IMR-90 (cell line): ENCODE measurements around the gene MTAP. TPM values are rescaled to one million over a fixed set of nuclear protein-coding genes. Genes with fewer than 3 reads are reported as not detected.
A peak's percentile ranks its signal among the peaks of the same experiment; 100 is the strongest.

Experiments
- ATAC-seq: fragments of 200-7000 bp; cut with Tn5 transposase; 2 replicates; pipeline ENCODE4 v1.9.1; 2020; ENCODE audit warnings: low read depth, mild to moderate bottlenecking, moderate library complexity
- BruUV-seq: library from RNA; stranded (reverse); fragments of 400-500 nt; replicated peaks from 2 replicates; lab custom pipeline; 2021; lab: Mats Ljungman, UMichigan
- CTCF ChIA-PET: fragments of 300-600 bp; formaldehyde crosslinking; extraction: SDS; loops from one replicate; lab custom pipeline; 2021; ENCODE audit warnings: antibody characterized with exemption; lab: Yijun Ruan, JAX
- POLR2A ChIA-PET: fragments of 300-600 bp; sonication (Branson Sonifier 250); formaldehyde crosslinking; loops from one replicate; lab custom pipeline; 2022; ENCODE audit warnings: antibody characterized with exemption; ENCODE audit not compliant: unreplicated experiment; lab: Charles Lee
- DNase-seq: peaks from one replicate; pipeline ENCODE4 v3.0.0; 2013
- H2AFZ ChIP-seq: replicated peaks from 2 replicates; pipeline ENCODE3; 2013; ENCODE audit warnings: low read length, mild to moderate bottlenecking; ENCODE audit not compliant: poor library complexity
- H2AK5ac ChIP-seq: 2 replicates; pipeline ENCODE4 v1.6.1; 2013; ENCODE audit warnings: low read depth, low read length, inconsistent platforms
- H2AK9ac ChIP-seq: replicated peaks from 2 replicates; pipeline ENCODE3; 2013; ENCODE audit warnings: mild to moderate bottlenecking, low read depth, low read length, moderate library complexity; ENCODE audit not compliant: poor library complexity
- H2BK120ac ChIP-seq: 2 replicates; pipeline ENCODE4 v1.6.1; 2013; ENCODE audit warnings: low read depth, low read length, inconsistent platforms
- H2BK15ac ChIP-seq: 3 replicates; pipeline ENCODE4 v1.6.1; 2013; ENCODE audit warnings: low read depth, low read length, inconsistent platforms
- H2BK20ac ChIP-seq: 2 replicates; pipeline ENCODE4 v1.6.1; 2013; ENCODE audit warnings: low read depth, mild to moderate bottlenecking, inconsistent platforms, low read length, moderate library complexity
- H2BK5ac ChIP-seq: 2 replicates; pipeline ENCODE4 v1.6.1; 2013; ENCODE audit warnings: mild to moderate bottlenecking, low read depth, low read length, inconsistent platforms; ENCODE audit not compliant: poor library complexity, severe bottlenecking
- H3K14ac ChIP-seq: replicated peaks from 2 replicates; pipeline ENCODE4 v1.6.1; 2013; ENCODE audit warnings: low read depth, low read length, inconsistent platforms
- H3K18ac ChIP-seq: 2 replicates; pipeline ENCODE4 v1.6.1; 2013; ENCODE audit warnings: low read depth, low read length, control low read depth
- H3K23ac ChIP-seq: 2 replicates; pipeline ENCODE4 v1.6.1; 2013; ENCODE audit warnings: low read depth, low read length, inconsistent platforms
- H3K27ac ChIP-seq: 2 replicates; pipeline ENCODE4 v1.5.1; 2013; ENCODE audit warnings: mild to moderate bottlenecking, control low read depth, low read length; ENCODE audit not compliant: insufficient read depth
- H3K27me3 ChIP-seq: 2 replicates; pipeline ENCODE4 v1.6.1; 2013; ENCODE audit warnings: low read length; ENCODE audit not compliant: control insufficient read depth, insufficient read depth
- H3K36me3 ChIP-seq: 2 replicates; pipeline ENCODE4 v1.6.1; 2013; ENCODE audit warnings: low read length, mixed read lengths; ENCODE audit not compliant: control insufficient read depth, insufficient read depth
- H3K4ac ChIP-seq: 2 replicates; pipeline ENCODE4 v1.6.1; 2013; ENCODE audit warnings: low read depth, low read length, inconsistent platforms
- H3K4me1 ChIP-seq: 2 replicates; pipeline ENCODE4 v1.6.1; 2013; ENCODE audit warnings: low read length, mixed read lengths; ENCODE audit not compliant: control insufficient read depth, insufficient read depth
- H3K4me2 ChIP-seq: 2 replicates; pipeline ENCODE4 v1.6.1; 2013; ENCODE audit warnings: low read depth, mild to moderate bottlenecking, control low read depth, low read length, moderate library complexity
- H3K4me3 ChIP-seq: 2 replicates; pipeline ENCODE4 v1.5.1; 2013; ENCODE audit warnings: low read depth, mild to moderate bottlenecking, control low read depth, low read length, moderate library complexity; ENCODE audit not compliant: insufficient read depth
- H3K56ac ChIP-seq: 2 replicates; pipeline ENCODE4 v1.6.1; 2013; ENCODE audit warnings: low read length, inconsistent platforms; ENCODE audit not compliant: insufficient read depth; ENCODE audit errors: extremely low read depth
- H3K79me1 ChIP-seq, 2 experiments: 2 replicates each; pipeline ENCODE4 v1.6.1; 2013; ENCODE audit warnings: low read length in 2 of 2, inconsistent platforms in 1 of 2, low read depth in 1 of 2
- H3K9ac ChIP-seq: 2 replicates; pipeline ENCODE4 v1.6.1; 2013; ENCODE audit warnings: low read depth, low read length, control low read depth
- H3K9me1 ChIP-seq: 2 replicates; pipeline ENCODE4 v1.6.1; 2013; ENCODE audit warnings: low read length, inconsistent platforms; ENCODE audit not compliant: insufficient read depth
- H3K9me3 ChIP-seq: 2 replicates; pipeline ENCODE4 v1.6.1; 2013; ENCODE audit warnings: low read length; ENCODE audit not compliant: control insufficient read depth, insufficient read depth
- H4K20me1 ChIP-seq: 2 replicates; pipeline ENCODE4 v1.6.1; 2013; ENCODE audit warnings: low read length, inconsistent platforms; ENCODE audit not compliant: insufficient read depth
- H4K5ac ChIP-seq: 2 replicates; pipeline ENCODE4 v1.6.1; 2013; ENCODE audit warnings: mild to moderate bottlenecking, low read depth, low read length, control low read depth
- H4K8ac ChIP-seq, 2 experiments: 2 replicates each; pipeline ENCODE4 v1.6.1; 2013; ENCODE audit warnings: low read depth in 2 of 2, low read length in 2 of 2, control low read depth in 1 of 2, inconsistent platforms in 1 of 2
- H4K91ac ChIP-seq: 2 replicates; pipeline ENCODE4 v1.6.1; 2013; ENCODE audit warnings: low read depth, low read length, inconsistent platforms; ENCODE audit not compliant: insufficient read depth
- CEBPB ChIP-seq: IDR thresholded peaks from 2 replicates; pipeline ENCODE4 v1.6.1; 2012; ENCODE audit warnings: low read depth, low read length, improper control_type of control experiment
- CHD1 ChIP-seq: IDR thresholded peaks from 2 replicates; pipeline ENCODE4 v1.6.1; 2012; ENCODE audit warnings: low read depth, low read length, improper control_type of control experiment
- MAFK ChIP-seq: IDR thresholded peaks from 2 replicates; pipeline ENCODE4 v1.6.1; 2012; ENCODE audit warnings: low read depth, low read length, improper control_type of control experiment
- MAZ ChIP-seq: IDR thresholded peaks from 2 replicates; pipeline ENCODE4 v1.6.1; 2012; ENCODE audit warnings: low read depth, mild to moderate bottlenecking, low read length, improper control_type of control experiment, moderate library complexity, borderline replicate concordance
- MXI1 ChIP-seq: IDR thresholded peaks from 2 replicates; pipeline ENCODE4 v1.6.1; 2012; ENCODE audit warnings: low read depth, mild to moderate bottlenecking, low read length, moderate library complexity, borderline replicate concordance
- POLR2A ChIP-seq: IDR thresholded peaks from 2 replicates; pipeline ENCODE4 v1.6.1; 2012; ENCODE audit warnings: mild to moderate bottlenecking, low read depth, low read length
- RAD21 ChIP-seq: IDR thresholded peaks from 2 replicates; pipeline ENCODE4 v1.6.1; 2012; ENCODE audit warnings: low read length, improper control_type of control experiment
- RCOR1 ChIP-seq: IDR thresholded peaks from 2 replicates; pipeline ENCODE4 v1.6.1; 2012; ENCODE audit warnings: mild to moderate bottlenecking, low read length, improper control_type of control experiment; ENCODE audit not compliant: insufficient replicate concordance
- RFX5 ChIP-seq: IDR thresholded peaks from 2 replicates; pipeline ENCODE4 v1.8.0; 2012; ENCODE audit warnings: low read depth, mild to moderate bottlenecking, low read length, moderate library complexity
- SMC3 ChIP-seq: fragments of 150-350 bp; IDR thresholded peaks from 2 replicates; pipeline ENCODE4 v1.6.1; 2016; ENCODE audit warnings: low read depth, mild to moderate bottlenecking, antibody characterized with exemption, low read length, moderate library complexity
- WGBS, 2 experiments: methylation state at CpG; one replicate each; pipeline versions ENCODE4 v1.1.5 to v1.1.7; 2013; ENCODE audit warnings: missing lambda C conversion rate in 2 of 2; ENCODE audit not compliant: insufficient read length in 1 of 2; ENCODE audit errors: extremely low coverage in 2 of 2; 5-methylcytosine and 5-hydroxymethylcytosine counted together
- dilution Hi-C: fragments of 300-500 bp; cut with HindIII; formaldehyde crosslinking; loops from one replicate; pipeline ENCODE4 v1.14.3; 2018; ENCODE audit warnings: low sequenced_read_pairs; ENCODE audit not compliant: unreplicated experiment
- in situ Hi-C: fragments of 300-500 bp; cut with MboI; formaldehyde crosslinking; loops from 3 replicates; pipeline ENCODE4 v1.14.3; 2019; ENCODE audit warnings: low sequenced_read_pairs, inconsistent platforms, mixed read lengths
- intact Hi-C: fragments of 100-400 bp; cut with micrococcal nuclease; formaldehyde crosslinking; loops from 2 replicates; pipeline ENCODE4 v1.10.0; 2022
- polyA plus RNA-seq, 3 experiments: library from polyadenylated mRNA; depleted of rRNA; stranded (reverse); fragments of >200 nt; gene quantifications; 2 replicates each; pipeline ENCODE4 v1.2.3, GENCODE V29; 2012; ENCODE audit warnings: low replicate concordance in 1 of 3
- total RNA-seq: library from RNA; depleted of rRNA; stranded (reverse); fragments of >200 nt; gene quantifications from 2 replicates; pipeline ENCODE4 v1.2.3, GENCODE V29; 2012
- TF ChIP-seq, protein P1 (sequence below): conservative IDR thresholded peaks from 2 replicates; pipeline ENCODE4 v1.5.1; 2012; ENCODE audit warnings: mild to moderate bottlenecking, low read depth, low read length, improper control_type of control experiment
- TF ChIP-seq, protein P2 (sequence below): fragments of 150-350 bp; IDR thresholded peaks from 2 replicates; pipeline ENCODE4 v1.6.1; 2017; ENCODE audit warnings: mild to moderate bottlenecking, antibody characterized with exemption, low read length, low read depth
- TF ChIP-seq, protein P3 (sequence below): fragments of 150-350 bp; IDR thresholded peaks from 2 replicates; pipeline ENCODE4 v1.6.1; 2016; ENCODE audit warnings: low read depth, mild to moderate bottlenecking, low read length, moderate library complexity, borderline replicate concordance

The MTAP gene
- total and polyA plus RNA-seq, 2 of the 4 experiments (the other 2 are of a cell fraction), result 15.7 to 50.9 TPM

DNA sequence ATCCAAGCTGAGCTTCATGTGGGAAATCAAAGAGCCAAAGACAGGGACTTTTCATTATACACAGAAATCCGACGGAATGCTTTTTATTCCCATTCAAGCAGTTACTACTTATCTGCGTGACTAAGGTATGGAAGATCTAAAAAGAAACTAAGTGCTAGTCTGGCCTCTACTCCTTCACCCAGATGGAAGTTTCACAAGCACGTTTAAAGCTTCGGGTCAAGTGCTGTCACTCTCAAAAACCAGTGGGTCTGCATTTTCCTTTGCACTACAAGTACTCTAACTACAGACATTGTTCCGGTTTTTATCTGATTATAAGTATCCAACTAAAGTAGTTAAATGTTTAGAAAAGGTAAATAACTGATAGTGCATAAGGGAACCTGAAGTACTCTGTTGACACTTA lies 13.7 kb upstream of the MTAP start:
- H4K20me1 ChIP-seq, result no peaks in the 10 kb centered on the region
- peak overlapping the region; percentile 48; the same call in 1 of the 2 replicates for H3K4me2 ChIP-seq
- peak overlapping the region; percentile 54; the same call in 1 of the 2 replicates for H3K18ac ChIP-seq
- dilution Hi-C loops (loop anchor here (25.0 kb wide), 1 partner anchor 226 kb away; no protein-coding TSS in a partner anchor), in situ Hi-C loops (loop anchor here (25.0 kb wide), 2 partner anchors 101 to 576 kb away; partner anchors contain the start of genes IFNA10, IFNA16 and IFNA7), intact Hi-C loops (loop anchor here (1.0 to 5.0 kb wide), 11 partner anchors 79 to 553 kb away; no protein-coding TSS in a partner anchor)
- peak overlapping the region; percentile 26; the same call in 1 of the 2 replicates for H2BK20ac ChIP-seq
- H3K27me3 ChIP-seq, result no peaks in the 10 kb centered on the region
- H3K9me1 ChIP-seq, result no peaks in the 10 kb centered on the region
- TF ChIP-seq SMC3, result no peak
- TF ChIP-seq, protein P1, sequence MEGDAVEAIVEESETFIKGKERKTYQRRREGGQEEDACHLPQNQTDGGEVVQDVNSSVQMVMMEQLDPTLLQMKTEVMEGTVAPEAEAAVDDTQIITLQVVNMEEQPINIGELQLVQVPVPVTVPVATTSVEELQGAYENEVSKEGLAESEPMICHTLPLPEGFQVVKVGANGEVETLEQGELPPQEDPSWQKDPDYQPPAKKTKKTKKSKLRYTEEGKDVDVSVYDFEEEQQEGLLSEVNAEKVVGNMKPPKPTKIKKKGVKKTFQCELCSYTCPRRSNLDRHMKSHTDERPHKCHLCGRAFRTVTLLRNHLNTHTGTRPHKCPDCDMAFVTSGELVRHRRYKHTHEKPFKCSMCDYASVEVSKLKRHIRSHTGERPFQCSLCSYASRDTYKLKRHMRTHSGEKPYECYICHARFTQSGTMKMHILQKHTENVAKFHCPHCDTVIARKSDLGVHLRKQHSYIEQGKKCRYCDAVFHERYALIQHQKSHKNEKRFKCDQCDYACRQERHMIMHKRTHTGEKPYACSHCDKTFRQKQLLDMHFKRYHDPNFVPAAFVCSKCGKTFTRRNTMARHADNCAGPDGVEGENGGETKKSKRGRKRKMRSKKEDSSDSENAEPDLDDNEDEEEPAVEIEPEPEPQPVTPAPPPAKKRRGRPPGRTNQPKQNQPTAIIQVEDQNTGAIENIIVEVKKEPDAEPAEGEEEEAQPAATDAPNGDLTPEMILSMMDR, result no peak
- TF ChIP-seq, protein P2, sequence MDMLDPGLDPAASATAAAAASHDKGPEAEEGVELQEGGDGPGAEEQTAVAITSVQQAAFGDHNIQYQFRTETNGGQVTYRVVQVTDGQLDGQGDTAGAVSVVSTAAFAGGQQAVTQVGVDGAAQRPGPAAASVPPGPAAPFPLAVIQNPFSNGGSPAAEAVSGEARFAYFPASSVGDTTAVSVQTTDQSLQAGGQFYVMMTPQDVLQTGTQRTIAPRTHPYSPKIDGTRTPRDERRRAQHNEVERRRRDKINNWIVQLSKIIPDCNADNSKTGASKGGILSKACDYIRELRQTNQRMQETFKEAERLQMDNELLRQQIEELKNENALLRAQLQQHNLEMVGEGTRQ, result no peak
- no peak for TF ChIP-seq POLR2A
- no peak for TF ChIP-seq CHD1
- TF ChIP-seq RCOR1, result no peak
- TF ChIP-seq MAFK, result no peak
- TF ChIP-seq MXI1, result no peak
- TF ChIP-seq, protein P3, sequence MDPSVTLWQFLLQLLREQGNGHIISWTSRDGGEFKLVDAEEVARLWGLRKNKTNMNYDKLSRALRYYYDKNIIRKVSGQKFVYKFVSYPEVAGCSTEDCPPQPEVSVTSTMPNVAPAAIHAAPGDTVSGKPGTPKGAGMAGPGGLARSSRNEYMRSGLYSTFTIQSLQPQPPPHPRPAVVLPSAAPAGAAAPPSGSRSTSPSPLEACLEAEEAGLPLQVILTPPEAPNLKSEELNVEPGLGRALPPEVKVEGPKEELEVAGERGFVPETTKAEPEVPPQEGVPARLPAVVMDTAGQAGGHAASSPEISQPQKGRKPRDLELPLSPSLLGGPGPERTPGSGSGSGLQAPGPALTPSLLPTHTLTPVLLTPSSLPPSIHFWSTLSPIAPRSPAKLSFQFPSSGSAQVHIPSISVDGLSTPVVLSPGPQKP, result no peak
- no peak for TF ChIP-seq MAZ
- TF ChIP-seq RFX5, result no peak
- TF ChIP-seq RAD21, result no peak
- TF ChIP-seq CEBPB, result no peak
- no peak overlapping the region for H2AK5ac ChIP-seq
- H3K9me3 ChIP-seq, result no peaks in the 10 kb centered on the region
- H3K79me1 ChIP-seq, result peaks cover 0 to 3% of the 10 kb centered on the region in 2 experiments; a peak in 1 of 4 replicates
- peak overlapping the region; percentile 5 for H2BK5ac ChIP-seq
- WGBS, 2 experiments, result no CpG with 5 or more reads among the region's 6 CpGs
- no TSS peak for BruUV-seq
- DNase-seq, result no peak
- no peak overlapping the region for H3K4me3 ChIP-seq
- no peak overlapping the region for H2AFZ ChIP-seq
- POLR2A ChIA-PET, result no interaction called here
- H3K23ac ChIP-seq, result peak overlapping the region; percentile 29; the same call in 1 of the 2 replicates
- 0 out of 2 replicates have a peak overlapping the region, but pooled peaks have one; percentile 38 for H3K14ac ChIP-seq
- no peaks in the 10 kb centered on the region for H3K4me1 ChIP-seq
- CTCF ChIA-PET, result interaction anchor here (0.5 to 1.7 kb wide), 6 partner anchors 66 to 355 kb away, joined by 3 to 20 read pairs (median 4); no protein-coding TSS in a partner anchor
- H3K36me3 ChIP-seq, result no peaks in the 10 kb centered on the region
- peak overlapping the region; percentile 13; the same call in 1 of the 2 replicates for H4K91ac ChIP-seq
- peak overlapping the region; percentile 47; the same call in 2 of the 3 replicates for H2BK15ac ChIP-seq
- H2AK9ac ChIP-seq, result no peak overlapping the region
- 0 out of 4 replicates have a peak overlapping the region, but pooled peaks of 1 of the 2 experiments have one; percentile 23 for H4K8ac ChIP-seq
- H3K56ac ChIP-seq, result no peak overlapping the region
- peak overlapping the region; percentile 35; the same call in 1 of the 2 replicates for H4K5ac ChIP-seq
- ATAC-seq, result no peak
- H3K4ac ChIP-seq, result peak overlapping the region; percentile 56; the same call in 1 of the 2 replicates
- H3K9ac ChIP-seq, result no peak overlapping the region
- peak overlapping the region; percentile 30; the same call in 1 of the 2 replicates for H2BK120ac ChIP-seq
- H3K27ac ChIP-seq, result no peak overlapping the region
